Measurements from ENCODE around the gene PPP1R13L. TPM values are rescaled to one million over a fixed set of nuclear protein-coding genes. Genes with fewer than 3 reads are reported as not detected.

PPP1R13L gene
- total RNA-seq, 1 experiment from 2014 or later, result 36.4 TPM

- peak overlapping the region; percentile 84 for H3K4me2 ChIP-seq (ENCODE audit: low read length)
- H4K20me1 ChIP-seq (ENCODE audit: low read length), result no peaks in the 10 kb centered on the region
- peaks cover 60% of the 10 kb centered on the region for H3K79me2 ChIP-seq (ENCODE audit: low read length)
- TF ChIP-seq, protein P1, sequence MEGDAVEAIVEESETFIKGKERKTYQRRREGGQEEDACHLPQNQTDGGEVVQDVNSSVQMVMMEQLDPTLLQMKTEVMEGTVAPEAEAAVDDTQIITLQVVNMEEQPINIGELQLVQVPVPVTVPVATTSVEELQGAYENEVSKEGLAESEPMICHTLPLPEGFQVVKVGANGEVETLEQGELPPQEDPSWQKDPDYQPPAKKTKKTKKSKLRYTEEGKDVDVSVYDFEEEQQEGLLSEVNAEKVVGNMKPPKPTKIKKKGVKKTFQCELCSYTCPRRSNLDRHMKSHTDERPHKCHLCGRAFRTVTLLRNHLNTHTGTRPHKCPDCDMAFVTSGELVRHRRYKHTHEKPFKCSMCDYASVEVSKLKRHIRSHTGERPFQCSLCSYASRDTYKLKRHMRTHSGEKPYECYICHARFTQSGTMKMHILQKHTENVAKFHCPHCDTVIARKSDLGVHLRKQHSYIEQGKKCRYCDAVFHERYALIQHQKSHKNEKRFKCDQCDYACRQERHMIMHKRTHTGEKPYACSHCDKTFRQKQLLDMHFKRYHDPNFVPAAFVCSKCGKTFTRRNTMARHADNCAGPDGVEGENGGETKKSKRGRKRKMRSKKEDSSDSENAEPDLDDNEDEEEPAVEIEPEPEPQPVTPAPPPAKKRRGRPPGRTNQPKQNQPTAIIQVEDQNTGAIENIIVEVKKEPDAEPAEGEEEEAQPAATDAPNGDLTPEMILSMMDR (conservative IDR thresholded peaks at IDR 0.05; ENCODE audit: low read depth, low read length), result no peak
- TF ChIP-seq EZH2 (IDR thresholded peaks at IDR 0.05; ENCODE audit: low read length, unreplicated experiment) (no peak), EZH2phosphoT487 (IDR thresholded peaks at IDR 0.05; ENCODE audit: borderline replicate concordance, low read length) (no peak)
- H3K36me3 ChIP-seq (ENCODE audit: low read depth, low read length), result peaks cover 4% of the 10 kb centered on the region; the same call in 1 of the 2 replicates
- ChIA-PET POLR2A (ENCODE audit: unreplicated experiment) (no interaction called here), CTCF (no interaction called here)
- no TSS peak for BruUV-seq (replicated peaks)
- H2AFZ ChIP-seq (ENCODE audit: low read length), result no peak overlapping the region
- DNase-seq (no peak), ATAC-seq (no peak)
- no peaks in the 10 kb centered on the region for H3K9me3 ChIP-seq (ENCODE audit: low read length)
- H3K9me2 ChIP-seq (replicated peaks; ENCODE audit: low read length), result no peaks in the 10 kb centered on the region
- peak overlapping the region; percentile 97 for H3K4me3 ChIP-seq (ENCODE audit: low read length)
- intact Hi-C loops (cut with micrococcal nuclease), result loop anchor here (2.0 kb wide), 1 partner anchor 30 kb away; no protein-coding TSS in a partner anchor
- H3K4me1 ChIP-seq (ENCODE audit: insufficient read depth, low read length), result peaks cover 24% of the 10 kb centered on the region; the same call in 1 of the 2 replicates
- H3K27ac ChIP-seq (ENCODE audit: low read length), result peak overlapping the region; percentile 92
- peak overlapping the region; percentile 95 for H3K9ac ChIP-seq (ENCODE audit: low read length)
- H3K27me3 ChIP-seq (ENCODE audit: low read length), result no peaks in the 10 kb centered on the region
- H3F3A ChIP-seq (ENCODE audit: low read length, unreplicated experiment), result no peaks in the 10 kb centered on the region
Measured at GRCh38 chr19:45407091-45407375, 2.2 kb upstream of the PPP1R13L start.

GRCh38 chr19:45406226-45407090, 1.6 kb upstream of the PPP1R13L start, which contains the start of gene POLR1G:
POLR1G (plus strand) TSS chr19:45406644; CDS start chr19:45406697, 53 bp downstream.
- Histone ChIP-seq H3K9me2 (replicated peaks; ENCODE audit: low read length) (no peaks in the 10 kb centered on the region), H3K9ac (ENCODE audit: low read length) (peak within 1 kb of the TSS; percentile 95), H3K36me3 (ENCODE audit: low read depth, low read length) (peaks cover 4% of the 10 kb centered on the region; the same call in 1 of the 2 replicates), H3K4me3 (ENCODE audit: low read length) (peak within 1 kb of the TSS; percentile 97), H3K79me2 (ENCODE audit: low read length) (peaks cover 65% of the 10 kb centered on the region), H4K20me1 (ENCODE audit: low read length) (no peaks in the 10 kb centered on the region), H3F3A (ENCODE audit: low read length, unreplicated experiment) (no peaks in the 10 kb centered on the region), H3K4me1 (ENCODE audit: insufficient read depth, low read length) (peaks cover 24% of the 10 kb centered on the region; the same call in 1 of the 2 replicates), H3K4me2 (ENCODE audit: low read length) (peak within 1 kb of the TSS; percentile 84), H3K27ac (ENCODE audit: low read length) (peak within 1 kb of the TSS; percentile 92), H3K9me3 (ENCODE audit: low read length) (no peaks in the 10 kb centered on the region), H3K27me3 (ENCODE audit: low read length) (no peaks in the 10 kb centered on the region), H2AFZ (ENCODE audit: low read length) (peak within 1 kb of the TSS; percentile 76)
- CTCF ChIA-PET, result no interaction called here
- intact Hi-C loops (cut with micrococcal nuclease), result loop anchor here (2.0 kb wide), 1 partner anchor 30 kb away; no protein-coding TSS in a partner anchor
- TSS peak; percentile 34 for BruUV-seq (replicated peaks)
- POLR2A ChIA-PET (ENCODE audit: unreplicated experiment), result no interaction called here
- TF ChIP-seq EZH2phosphoT487 (IDR thresholded peaks at IDR 0.05; ENCODE audit: borderline replicate concordance, low read length) (no peak), EZH2 (IDR thresholded peaks at IDR 0.05; ENCODE audit: low read length, unreplicated experiment) (no peak)
- TF ChIP-seq, protein P1 (conservative IDR thresholded peaks at IDR 0.05; ENCODE audit: low read depth, low read length), result no peak
- DNase-seq (peak; percentile 73), ATAC-seq (peak; percentile 52)
